Kidney (tissue), 14 donors: ENCODE measurements around the gene TSPAN19. TPM values are rescaled to one million over a fixed set of nuclear protein-coding genes. Genes with fewer than 3 reads are reported as not detected.
A peak's percentile ranks its signal among the peaks of the same experiment; 100 is the strongest.

Experiments
- DNase-seq, 5 donors: peaks; one replicate each; pipeline ENCODE4 v3.0.0-alpha.2; 2013 to 2020
- FAIRE-seq: peaks from 2 replicates; lab custom pipeline; 2012; peaks lifted over from hg19 to GRCh38; lab: Jason Lieb, UNC
- H3K27ac ChIP-seq, 2 donors: one replicate each; pipeline ENCODE4 v1.7.0; 2013; ENCODE audit warnings: low read depth in 2 of 2, low read length in 2 of 2, inconsistent platforms in 1 of 2
- H3K27me3 ChIP-seq: one replicate; pipeline ENCODE4 v1.7.1; 2013; ENCODE audit warnings: low read length, inconsistent platforms; ENCODE audit not compliant: control insufficient read depth, insufficient read depth
- H3K36me3 ChIP-seq, 3 donors: one replicate each; pipeline versions ENCODE4 v1.7.0 to v1.7.1; 2013; ENCODE audit warnings: low read length in 3 of 3, control low read depth in 1 of 3, inconsistent platforms in 1 of 3; ENCODE audit not compliant: insufficient read depth in 3 of 3, control insufficient read depth in 2 of 3
- H3K4me1 ChIP-seq, 3 donors: one replicate each; pipeline versions ENCODE4 v1.7.0 to v1.7.1; 2013; ENCODE audit warnings: low read length in 3 of 3, inconsistent platforms in 1 of 3, low read depth in 1 of 3; ENCODE audit not compliant: control insufficient read depth in 2 of 3, insufficient read depth in 2 of 3
- H3K4me3 ChIP-seq, 3 donors: one replicate each; pipeline versions ENCODE4 v1.7.0 to v1.8.1; 2013; ENCODE audit warnings: low read length in 3 of 3, control low read depth in 1 of 3, inconsistent platforms in 1 of 3
- H3K9ac ChIP-seq, 3 donors: one replicate each; pipeline versions ENCODE4 v1.7.0 to v1.7.1; 2013; ENCODE audit warnings: low read length in 3 of 3, control low read depth in 1 of 3, inconsistent platforms in 1 of 3
- H3K9me3 ChIP-seq, 3 donors: one replicate each; pipeline versions ENCODE4 v1.7.0 to v1.7.1; 2013; ENCODE audit warnings: low read length in 3 of 3, control low read depth in 1 of 3, inconsistent platforms in 1 of 3; ENCODE audit not compliant: control insufficient read depth in 2 of 3, insufficient read depth in 1 of 3
- intact Hi-C: fragments of 100-400 bp; cut with DNase I; formaldehyde crosslinking; loops from one replicate; pipeline ENCODE4 v1.11.1; 2022
- polyA plus RNA-seq: library from polyadenylated mRNA; stranded (reverse); fragments of 350-450 nt; fragmentation: Illumina TruSeq; extraction: RNeasy Lipid Tissue Mini Kit (QIAGEN cat#74804); gene quantifications from one replicate; pipeline ENCODE4 v1.2.3, GENCODE V29; 2014; ENCODE audit warnings: low read depth, low replicate concordance; ENCODE audit not compliant: insufficient read depth
- total RNA-seq: library from RNA; stranded (reverse); fragmentation: NEBNext Ultra II Directional; extraction: Animal tissue kit (Norgen Biotek cat#: 25700); gene quantifications from one replicate; pipeline ENCODE4 v1.2.1, GENCODE V29; 2021
- TF ChIP-seq, protein P1 (sequence below): IDR thresholded peaks from 3 replicates; pipeline ENCODE4 v1.5.1; 2012; ENCODE audit warnings: mild to moderate bottlenecking, moderate library complexity, borderline replicate concordance; ENCODE audit not compliant: insufficient read depth; ENCODE audit errors: extremely low read depth
- donor health status: control.
- donor health status: control.
- donor health status: control.
- donor health status: control.
- donor health status: control.
- donor health status: DM: yes; HTN: yes; CAD: no.
- donor health status: Normal renal cell carcinoma (clear cell type).

The TSPAN19 gene
- total and polyA plus RNA-seq, 2 donors from 2014 or later: 0.66 to 1.3 TPM

DNA sequence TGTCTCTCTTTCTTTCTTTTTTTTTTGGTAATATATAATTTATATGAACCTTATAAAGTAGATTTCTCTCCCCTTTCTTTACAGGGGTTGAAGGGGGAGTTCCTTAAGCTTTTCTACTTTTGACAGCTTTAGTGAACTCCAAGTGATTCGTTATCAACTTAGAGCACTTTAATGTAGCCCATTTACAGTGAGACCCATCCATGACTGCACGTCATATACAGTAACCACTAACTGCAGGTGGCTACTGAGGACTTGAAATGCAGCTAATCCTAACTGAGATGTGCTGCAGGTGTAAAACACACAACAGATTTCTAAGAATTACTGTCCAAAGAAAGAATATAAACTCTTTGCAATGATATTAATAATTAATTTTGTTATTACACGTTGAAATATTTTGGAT is 656 bp upstream of the TSPAN19 start:
- DNase-seq: peak in 3 of 5 donors; percentile 11 to 42 (median 29)
- Histone ChIP-seq H3K4me3 (peak overlapping the region; percentile 81 to 96 (median 95)), H3K36me3 (no peaks in the 10 kb centered on the region), H3K4me1 (no peaks in the 10 kb centered on the region), H3K27me3 (no peaks in the 10 kb centered on the region), H3K27ac (no peak overlapping the region), H3K9me3 (no peaks in the 10 kb centered on the region), H3K9ac (peak overlapping the region in 1 of 3 donors; percentile 76)
- TF ChIP-seq, protein P1, sequence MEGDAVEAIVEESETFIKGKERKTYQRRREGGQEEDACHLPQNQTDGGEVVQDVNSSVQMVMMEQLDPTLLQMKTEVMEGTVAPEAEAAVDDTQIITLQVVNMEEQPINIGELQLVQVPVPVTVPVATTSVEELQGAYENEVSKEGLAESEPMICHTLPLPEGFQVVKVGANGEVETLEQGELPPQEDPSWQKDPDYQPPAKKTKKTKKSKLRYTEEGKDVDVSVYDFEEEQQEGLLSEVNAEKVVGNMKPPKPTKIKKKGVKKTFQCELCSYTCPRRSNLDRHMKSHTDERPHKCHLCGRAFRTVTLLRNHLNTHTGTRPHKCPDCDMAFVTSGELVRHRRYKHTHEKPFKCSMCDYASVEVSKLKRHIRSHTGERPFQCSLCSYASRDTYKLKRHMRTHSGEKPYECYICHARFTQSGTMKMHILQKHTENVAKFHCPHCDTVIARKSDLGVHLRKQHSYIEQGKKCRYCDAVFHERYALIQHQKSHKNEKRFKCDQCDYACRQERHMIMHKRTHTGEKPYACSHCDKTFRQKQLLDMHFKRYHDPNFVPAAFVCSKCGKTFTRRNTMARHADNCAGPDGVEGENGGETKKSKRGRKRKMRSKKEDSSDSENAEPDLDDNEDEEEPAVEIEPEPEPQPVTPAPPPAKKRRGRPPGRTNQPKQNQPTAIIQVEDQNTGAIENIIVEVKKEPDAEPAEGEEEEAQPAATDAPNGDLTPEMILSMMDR: no peak
- intact Hi-C loops: no loop called here
- no peak for FAIRE-seq

DNA sequence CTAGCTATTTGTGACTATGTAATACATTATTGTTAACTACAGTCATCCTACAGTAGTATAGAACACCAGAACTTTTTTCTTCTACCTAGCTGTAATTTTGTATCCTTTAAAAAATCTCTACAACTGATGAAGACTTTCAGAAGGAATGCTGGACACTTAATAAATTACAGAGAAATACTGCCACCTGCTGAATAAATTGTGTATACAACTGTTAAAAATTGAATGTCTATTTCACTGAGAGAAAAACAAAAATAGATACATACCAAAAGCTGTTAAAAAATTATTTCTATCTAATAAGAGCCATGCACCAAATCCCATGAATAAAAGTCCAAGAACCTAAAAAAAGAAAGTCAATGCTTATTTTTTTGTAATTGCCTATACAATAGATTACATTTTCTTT is 6.6 kb downstream of the TSPAN19 start:
- TF ChIP-seq, protein P1: peak; percentile 51
- H3K4me3 ChIP-seq: no peak overlapping the region
- H3K36me3 ChIP-seq: no peaks in the 10 kb centered on the region
- intact Hi-C loops: loop anchor here (10.0 kb wide), 1 partner anchor 155 kb away; no protein-coding TSS in a partner anchor
- no peaks in the 10 kb centered on the region for H3K27me3 ChIP-seq
- H3K9me3 ChIP-seq: no peaks in the 10 kb centered on the region
- DNase-seq (peak in 2 of 5 donors; percentile 35 to 49), FAIRE-seq (peak; percentile 96)
- no peaks in the 10 kb centered on the region for H3K4me1 ChIP-seq
- H3K9ac ChIP-seq: no peak overlapping the region
- H3K27ac ChIP-seq: no peak overlapping the region

DNA sequence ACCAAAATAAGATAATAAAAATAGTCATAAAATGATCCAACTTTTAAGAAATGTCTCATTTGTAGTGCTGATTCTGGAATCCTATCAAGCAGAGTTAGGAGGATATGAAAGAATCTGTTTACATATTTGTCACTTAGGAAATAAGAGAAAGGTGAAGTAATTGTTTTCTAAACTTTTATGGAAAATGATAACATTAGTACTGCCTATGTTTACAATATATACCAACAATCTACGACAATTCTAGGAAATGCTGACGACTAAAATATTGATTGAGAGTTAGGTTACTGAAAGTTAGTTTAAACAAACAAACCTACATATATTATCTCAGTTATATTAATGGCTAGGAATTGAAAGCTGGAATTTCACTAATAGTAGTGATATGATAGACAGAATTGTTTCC is 18.0 kb downstream of the TSPAN19 start:
- Histone ChIP-seq H3K36me3 (no peaks in the 10 kb centered on the region), H3K27me3 (no peaks in the 10 kb centered on the region), H3K4me3 (no peak overlapping the region), H3K4me1 (no peaks in the 10 kb centered on the region), H3K9me3 (no peaks in the 10 kb centered on the region), H3K9ac (no peak overlapping the region), H3K27ac (no peak overlapping the region)
- no peak for FAIRE-seq
- no peak for DNase-seq
- TF ChIP-seq, protein P1: no peak
- intact Hi-C loops: no loop called here

DNA sequence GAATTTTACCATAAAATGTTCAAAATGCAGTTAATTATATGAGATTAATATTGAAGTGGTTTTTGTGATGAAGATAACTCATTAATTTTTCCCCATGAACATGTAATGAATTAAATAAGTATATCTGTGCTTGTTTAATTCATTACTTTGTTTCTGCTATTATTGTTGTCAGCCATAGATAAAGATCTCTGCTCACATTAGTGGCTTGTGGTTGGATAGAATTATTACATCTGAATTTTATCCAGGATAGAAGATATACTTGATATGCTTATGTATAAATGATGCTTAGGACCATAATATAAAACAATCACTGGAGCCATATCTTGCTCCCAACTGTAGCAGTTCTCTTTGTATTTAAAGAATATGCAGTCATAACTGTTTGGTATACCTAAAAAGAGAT is 18.5 kb downstream of the TSPAN19 start:
- Histone ChIP-seq H3K4me3 (no peak overlapping the region), H3K9ac (no peak overlapping the region), H3K27me3 (no peaks in the 10 kb centered on the region), H3K27ac (no peak overlapping the region), H3K9me3 (no peaks in the 10 kb centered on the region), H3K36me3 (no peaks in the 10 kb centered on the region), H3K4me1 (no peaks in the 10 kb centered on the region)
- intact Hi-C loops: no loop called here
- FAIRE-seq: no peak
- no peak for DNase-seq
- TF ChIP-seq, protein P1: no peak
